ENCODE data around the gene FBN1.

FBN1 gene

GRCh38 chr15:48374472-48374871 is 271.0 kb downstream of the FBN1 start:
- CTCF ChIA-PET, result no interaction called here
- POLR2A ChIA-PET, result no interaction called here

More at GRCh38 chr15:48374472-48374871, 271.0 kb downstream of the FBN1 start:
- Histone ChIP-seq H3K27ac (ENCODE audit: extremely low read depth, low read depth, low read length) (no peak overlapping the region), H3K4me3 (ENCODE audit: low read depth, low read length) (no peak overlapping the region), H3K36me3 (ENCODE audit: control insufficient read depth in 2 of 2, insufficient read depth in 1 of 2, low read length in 2 of 2) (no peaks in the 10 kb centered on the region), H3K9me3 (ENCODE audit: control insufficient read depth, insufficient read depth, low read depth, low read length) (no peaks in the 10 kb centered on the region), H3K4me1 (ENCODE audit: control insufficient read depth, insufficient read depth, low read length) (no peaks in the 10 kb centered on the region)
- TF ChIP-seq ZNF248 (tag by site-specific recombination; IDR thresholded peaks at IDR 0.05), result no peak
- no peak for TF ChIP-seq ZNF645 (tag by site-specific recombination; IDR thresholded peaks at IDR 0.05)
- TF ChIP-seq ZNF660 (tag by site-specific recombination; IDR thresholded peaks at IDR 0.05), result no peak
- no peak for TF ChIP-seq ZNF223 (tag by site-specific recombination; IDR thresholded peaks at IDR 0.05)
- TF ChIP-seq SP7 (tag by site-specific recombination; IDR thresholded peaks at IDR 0.05), result no peak
- TF ChIP-seq GLIS2 (tag by site-specific recombination; IDR thresholded peaks at IDR 0.05), result no peak
- TF ChIP-seq, protein P1, sequence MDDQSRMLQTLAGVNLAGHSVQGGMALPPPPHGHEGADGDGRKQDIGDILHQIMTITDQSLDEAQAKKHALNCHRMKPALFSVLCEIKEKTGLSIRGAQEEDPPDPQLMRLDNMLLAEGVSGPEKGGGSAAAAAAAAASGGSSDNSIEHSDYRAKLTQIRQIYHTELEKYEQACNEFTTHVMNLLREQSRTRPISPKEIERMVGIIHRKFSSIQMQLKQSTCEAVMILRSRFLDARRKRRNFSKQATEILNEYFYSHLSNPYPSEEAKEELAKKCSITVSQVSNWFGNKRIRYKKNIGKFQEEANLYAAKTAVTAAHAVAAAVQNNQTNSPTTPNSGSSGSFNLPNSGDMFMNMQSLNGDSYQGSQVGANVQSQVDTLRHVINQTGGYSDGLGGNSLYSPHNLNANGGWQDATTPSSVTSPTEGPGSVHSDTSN (CRISPR knock-in tag; IDR thresholded peaks at IDR 0.05), result no peak
- TF ChIP-seq REST (tag by site-specific recombination; IDR thresholded peaks at IDR 0.05), result no peak
- TF ChIP-seq ZBTB26 (tag by site-specific recombination; optimal IDR thresholded peaks at IDR 0.05), result no peak
- no peak for TF ChIP-seq KLF8 (tag by site-specific recombination; IDR thresholded peaks at IDR 0.05)
- TF ChIP-seq ZNF423 (tag by site-specific recombination; IDR thresholded peaks at IDR 0.05), result no peak
- TF ChIP-seq EGR2 (tag by site-specific recombination; IDR thresholded peaks at IDR 0.05; ENCODE audit: low read depth), result no peak
- no peak for TF ChIP-seq ZNF426 (tag by site-specific recombination; IDR thresholded peaks at IDR 0.05)
- no peak for TF ChIP-seq KLF9 (tag by site-specific recombination; IDR thresholded peaks at IDR 0.05; ENCODE audit: low read depth)
- TF ChIP-seq KLF7 (tag by site-specific recombination; IDR thresholded peaks at IDR 0.05; ENCODE audit: borderline replicate concordance), result no peak
- TF ChIP-seq, protein P2, sequence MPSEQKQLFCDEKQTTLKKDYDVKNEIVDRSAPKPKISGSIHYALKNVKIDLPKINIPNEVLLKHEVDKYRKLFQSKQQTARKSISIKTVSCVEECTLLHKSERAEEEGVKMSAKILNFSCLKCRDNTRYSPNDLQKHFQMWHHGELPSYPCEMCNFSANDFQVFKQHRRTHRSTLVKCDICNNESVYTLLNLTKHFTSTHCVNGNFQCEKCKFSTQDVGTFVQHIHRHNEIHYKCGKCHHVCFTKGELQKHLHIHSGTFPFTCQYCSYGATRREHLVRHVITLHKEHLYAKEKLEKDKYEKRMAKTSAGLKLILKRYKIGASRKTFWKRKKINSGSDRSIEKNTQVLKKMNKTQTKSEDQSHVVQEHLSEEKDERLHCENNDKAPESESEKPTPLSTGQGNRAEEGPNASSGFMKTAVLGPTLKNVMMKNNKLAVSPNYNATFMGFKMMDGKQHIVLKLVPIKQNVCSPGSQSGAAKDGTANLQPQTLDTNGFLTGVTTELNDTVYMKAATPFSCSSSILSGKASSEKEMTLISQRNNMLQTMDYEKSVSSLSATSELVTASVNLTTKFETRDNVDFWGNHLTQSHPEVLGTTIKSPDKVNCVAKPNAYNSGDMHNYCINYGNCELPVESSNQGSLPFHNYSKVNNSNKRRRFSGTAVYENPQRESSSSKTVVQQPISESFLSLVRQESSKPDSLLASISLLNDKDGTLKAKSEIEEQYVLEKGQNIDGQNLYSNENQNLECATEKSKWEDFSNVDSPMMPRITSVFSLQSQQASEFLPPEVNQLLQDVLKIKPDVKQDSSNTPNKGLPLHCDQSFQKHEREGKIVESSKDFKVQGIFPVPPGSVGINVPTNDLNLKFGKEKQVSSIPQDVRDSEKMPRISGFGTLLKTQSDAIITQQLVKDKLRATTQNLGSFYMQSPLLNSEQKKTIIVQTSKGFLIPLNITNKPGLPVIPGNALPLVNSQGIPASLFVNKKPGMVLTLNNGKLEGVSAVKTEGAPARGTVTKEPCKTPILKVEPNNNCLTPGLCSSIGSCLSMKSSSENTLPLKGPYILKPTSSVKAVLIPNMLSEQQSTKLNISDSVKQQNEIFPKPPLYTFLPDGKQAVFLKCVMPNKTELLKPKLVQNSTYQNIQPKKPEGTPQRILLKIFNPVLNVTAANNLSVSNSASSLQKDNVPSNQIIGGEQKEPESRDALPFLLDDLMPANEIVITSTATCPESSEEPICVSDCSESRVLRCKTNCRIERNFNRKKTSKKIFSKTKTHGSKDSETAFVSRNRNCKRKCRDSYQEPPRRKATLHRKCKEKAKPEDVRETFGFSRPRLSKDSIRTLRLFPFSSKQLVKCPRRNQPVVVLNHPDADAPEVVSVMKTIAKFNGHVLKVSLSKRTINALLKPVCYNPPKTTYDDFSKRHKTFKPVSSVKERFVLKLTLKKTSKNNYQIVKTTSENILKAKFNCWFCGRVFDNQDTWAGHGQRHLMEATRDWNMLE (tag by site-specific recombination; conservative IDR thresholded peaks at IDR 0.05; ENCODE audit: low read depth), result no peak
- TF ChIP-seq ZNF544 (tag by site-specific recombination; IDR thresholded peaks at IDR 0.05), result no peak
- no peak for TF ChIP-seq ZNF121 (tag by site-specific recombination; IDR thresholded peaks at IDR 0.05)
- no peak for TF ChIP-seq ZNF394 (tag by site-specific recombination; IDR thresholded peaks at IDR 0.05; ENCODE audit: borderline replicate concordance)
- TF ChIP-seq ZNF449 (tag by site-specific recombination; IDR thresholded peaks at IDR 0.05), result no peak

All from HEK293 (cell line).